ENCODE results near the gene SFMBT1.

SFMBT1 gene

DNA sequence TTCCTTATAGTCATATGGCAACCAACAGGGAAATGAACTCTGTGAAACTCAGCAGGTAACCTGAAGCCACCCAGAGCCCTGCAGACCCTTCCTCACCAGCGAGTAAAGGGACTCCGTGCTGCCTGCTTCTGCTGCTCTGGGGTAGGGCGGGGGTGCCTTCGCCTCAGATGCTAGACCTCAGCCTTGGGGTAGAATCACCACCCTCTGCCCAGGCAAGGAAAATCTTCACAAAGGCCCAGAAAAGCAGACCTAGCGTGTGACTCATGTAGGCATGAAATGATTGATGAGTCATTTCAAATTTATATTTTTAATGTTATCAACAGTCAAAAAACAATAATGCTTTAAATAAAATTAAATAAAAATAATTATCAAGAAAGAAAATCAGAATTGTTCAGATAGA is 155.1 kb downstream of the SFMBT1 start:
- Histone ChIP-seq H3K27me3 (ENCODE audit: control insufficient read depth in 1 of 2, insufficient read depth in 2 of 2, low read length in 2 of 2) (no peaks in the 10 kb centered on the region), H3K27ac (ENCODE audit: low read depth, low read length) (no peak overlapping the region), H3K36me3 (ENCODE audit: insufficient read depth, low read length) (peaks cover under 1% of the 10 kb centered on the region), H3K9me3 (ENCODE audit: low read length) (no peaks in the 10 kb centered on the region), H3K4me3 (ENCODE audit: low read depth in 1 of 2, low read length in 2 of 2) (no peak overlapping the region), H3K9ac (ENCODE audit: low read length) (no peak overlapping the region), H3K4me1 (ENCODE audit: insufficient read depth, low read length) (peaks cover 36% of the 10 kb centered on the region)

DNA sequence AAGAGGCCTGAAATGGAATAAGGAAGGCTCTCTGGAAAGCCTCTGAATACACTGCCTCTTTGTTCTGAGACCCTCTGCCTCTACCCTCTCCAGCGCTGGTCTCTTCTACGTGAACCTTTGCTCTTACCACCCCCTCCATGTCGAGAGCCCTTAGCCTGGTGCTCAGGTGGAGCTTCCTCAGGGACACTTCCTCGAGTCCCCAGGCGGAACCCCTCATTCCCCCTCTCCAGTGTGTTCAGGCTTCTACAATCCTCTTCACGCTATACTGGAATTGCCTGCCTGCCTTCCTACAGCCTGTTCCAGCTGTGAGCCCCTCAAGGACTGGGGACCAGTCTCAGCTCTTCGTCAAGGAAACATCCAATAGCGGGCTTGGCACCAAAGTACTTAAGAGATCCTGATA is 156.0 kb downstream of the SFMBT1 start:
- Histone ChIP-seq H3K36me3 (ENCODE audit: insufficient read depth, low read length) (peaks cover 6% of the 10 kb centered on the region), H3K9ac (ENCODE audit: low read length) (no peak overlapping the region), H3K4me1 (ENCODE audit: insufficient read depth, low read length) (peaks cover 31% of the 10 kb centered on the region), H3K9me3 (ENCODE audit: low read length) (no peaks in the 10 kb centered on the region), H3K4me3 (ENCODE audit: low read depth in 1 of 2, low read length in 2 of 2) (no peak overlapping the region), H3K27ac (ENCODE audit: low read depth, low read length) (no peak overlapping the region), H3K27me3 (ENCODE audit: control insufficient read depth in 1 of 2, insufficient read depth in 2 of 2, low read length in 2 of 2) (no peaks in the 10 kb centered on the region)

DNA sequence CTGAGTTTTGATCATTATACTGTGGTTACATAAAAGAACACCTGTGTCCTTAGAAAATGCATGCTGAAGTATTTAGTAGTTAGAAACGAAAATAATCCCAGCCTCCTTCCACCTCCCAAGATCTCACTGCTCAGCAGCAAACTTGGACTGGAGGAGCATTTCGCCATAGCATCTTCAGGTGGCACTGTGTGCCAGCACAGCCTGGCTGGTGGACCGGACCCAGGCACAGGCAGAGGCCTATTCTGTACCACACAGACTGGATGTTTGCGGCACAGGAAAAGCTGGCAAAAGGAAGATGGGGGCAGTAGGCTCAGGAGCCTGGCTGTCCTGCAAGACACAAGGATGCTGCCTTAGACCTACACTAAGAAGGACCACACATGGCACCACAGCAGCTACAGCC is 158.7 kb downstream of the SFMBT1 start:
- no peaks in the 10 kb centered on the region for H3K9me3 ChIP-seq (ENCODE audit: low read length)
- H3K27ac ChIP-seq (ENCODE audit: low read depth, low read length): no peak overlapping the region
- peaks cover 6% of the 10 kb centered on the region for H3K36me3 ChIP-seq (ENCODE audit: insufficient read depth, low read length)
- H3K27me3 ChIP-seq (ENCODE audit: control insufficient read depth in 1 of 2, insufficient read depth in 2 of 2, low read length in 2 of 2): no peaks in the 10 kb centered on the region
- H3K9ac ChIP-seq (ENCODE audit: low read length): no peak overlapping the region
- H3K4me3 ChIP-seq (ENCODE audit: low read depth in 1 of 2, low read length in 2 of 2): no peak overlapping the region
- peaks cover 11% of the 10 kb centered on the region for H3K4me1 ChIP-seq (ENCODE audit: insufficient read depth, low read length)

DNA sequence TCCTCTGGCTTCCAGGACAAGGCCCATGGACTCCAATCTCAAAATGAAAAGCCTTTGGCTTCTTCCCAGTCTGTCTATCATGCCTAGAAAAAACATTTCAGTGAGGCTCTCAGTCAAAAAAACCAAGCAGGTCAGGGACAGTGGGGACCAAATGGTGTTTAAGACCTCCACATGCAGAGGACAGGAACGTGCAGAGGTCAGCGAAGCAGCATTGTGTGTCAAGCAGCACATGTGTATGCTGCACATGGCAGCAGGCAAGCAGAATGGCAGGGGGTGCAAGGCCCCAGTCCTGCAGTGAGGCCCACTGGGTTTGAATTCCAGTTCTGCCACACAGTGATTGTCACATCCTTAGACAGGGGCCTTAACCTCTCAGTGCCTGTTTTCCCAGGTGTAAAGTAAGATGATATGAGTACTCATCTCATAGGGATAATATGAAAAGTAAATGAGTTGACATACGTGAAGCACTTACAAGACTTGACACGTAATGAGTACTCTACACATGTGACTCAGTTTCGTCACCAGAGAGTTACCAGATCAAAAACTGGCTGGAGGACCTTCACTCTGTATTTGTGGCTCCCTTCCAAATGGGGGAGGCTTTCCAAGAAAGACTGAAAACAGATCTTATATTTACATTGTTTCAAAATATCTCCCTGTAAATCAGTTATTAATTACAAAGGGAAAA is 159.7 kb downstream of the SFMBT1 start:
- H3K9ac ChIP-seq (ENCODE audit: low read length): no peak overlapping the region
- H3K27ac ChIP-seq (ENCODE audit: low read depth, low read length): no peak overlapping the region
- no peaks in the 10 kb centered on the region for H3K9me3 ChIP-seq (ENCODE audit: low read length)
- H3K27me3 ChIP-seq (ENCODE audit: control insufficient read depth in 1 of 2, insufficient read depth in 2 of 2, low read length in 2 of 2): no peaks in the 10 kb centered on the region
- H3K4me3 ChIP-seq (ENCODE audit: low read depth in 1 of 2, low read length in 2 of 2): no peak overlapping the region
- peaks cover 5% of the 10 kb centered on the region for H3K4me1 ChIP-seq (ENCODE audit: insufficient read depth, low read length)
- peaks cover 6% of the 10 kb centered on the region for H3K36me3 ChIP-seq (ENCODE audit: insufficient read depth, low read length)

DNA sequence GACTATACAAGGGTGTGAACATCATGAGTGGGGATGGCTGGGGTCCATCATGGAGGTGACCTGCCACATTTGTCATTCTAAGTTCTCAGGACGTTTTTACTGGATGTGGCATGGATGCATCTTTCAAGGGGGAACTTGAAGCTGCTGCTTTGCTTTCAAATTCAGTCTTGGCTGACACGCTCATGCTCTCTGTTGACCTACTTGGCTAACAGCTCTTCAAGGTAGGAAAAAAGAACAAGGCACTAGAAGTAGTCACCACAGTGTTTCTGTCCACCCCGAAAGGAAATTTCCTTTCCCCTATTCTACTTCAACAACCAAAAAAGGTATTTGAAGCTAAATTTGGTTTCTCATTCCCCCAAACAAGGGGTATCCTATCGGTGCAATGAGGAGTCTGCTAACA is 163.5 kb downstream of the SFMBT1 start:
- Histone ChIP-seq H3K27me3 (ENCODE audit: control insufficient read depth in 1 of 2, insufficient read depth in 2 of 2, low read length in 2 of 2) (no peaks in the 10 kb centered on the region), H3K9me3 (ENCODE audit: low read length) (no peaks in the 10 kb centered on the region), H3K9ac (ENCODE audit: low read length) (no peak overlapping the region), H3K36me3 (ENCODE audit: insufficient read depth, low read length) (peaks cover 10% of the 10 kb centered on the region), H3K27ac (ENCODE audit: low read depth, low read length) (no peak overlapping the region), H3K4me3 (ENCODE audit: low read depth in 1 of 2, low read length in 2 of 2) (no peak overlapping the region), H3K4me1 (ENCODE audit: insufficient read depth, low read length) (peaks cover 5% of the 10 kb centered on the region)

DNA sequence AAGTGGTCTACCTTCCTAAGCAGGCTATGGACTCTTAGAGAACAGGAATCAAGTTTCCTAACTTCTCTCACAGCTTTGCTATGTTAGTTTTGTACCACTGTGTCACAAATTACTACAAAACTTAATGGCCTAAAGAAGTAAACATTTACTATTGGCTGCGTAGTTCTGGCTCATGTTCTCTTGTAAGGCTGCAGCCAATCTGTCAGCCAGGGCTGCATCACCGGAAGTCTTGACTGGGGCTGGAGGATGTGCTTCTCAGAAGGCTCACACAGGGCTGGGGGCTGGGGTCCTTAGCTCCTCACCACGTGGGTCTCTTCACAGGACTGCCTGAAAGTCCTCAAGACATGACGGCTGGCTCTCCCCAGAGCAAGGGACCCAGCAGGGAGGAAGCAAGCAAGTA is 164.0 kb downstream of the SFMBT1 start:
- no peak overlapping the region for H3K4me3 ChIP-seq (ENCODE audit: low read depth in 1 of 2, low read length in 2 of 2)
- H3K27ac ChIP-seq (ENCODE audit: low read depth, low read length): no peak overlapping the region
- H3K4me1 ChIP-seq (ENCODE audit: insufficient read depth, low read length): peaks cover 5% of the 10 kb centered on the region
- H3K27me3 ChIP-seq (ENCODE audit: control insufficient read depth in 1 of 2, insufficient read depth in 2 of 2, low read length in 2 of 2): no peaks in the 10 kb centered on the region
- no peak overlapping the region for H3K9ac ChIP-seq (ENCODE audit: low read length)
- H3K9me3 ChIP-seq (ENCODE audit: low read length): no peaks in the 10 kb centered on the region
- H3K36me3 ChIP-seq (ENCODE audit: insufficient read depth, low read length): peaks cover 10% of the 10 kb centered on the region

DNA sequence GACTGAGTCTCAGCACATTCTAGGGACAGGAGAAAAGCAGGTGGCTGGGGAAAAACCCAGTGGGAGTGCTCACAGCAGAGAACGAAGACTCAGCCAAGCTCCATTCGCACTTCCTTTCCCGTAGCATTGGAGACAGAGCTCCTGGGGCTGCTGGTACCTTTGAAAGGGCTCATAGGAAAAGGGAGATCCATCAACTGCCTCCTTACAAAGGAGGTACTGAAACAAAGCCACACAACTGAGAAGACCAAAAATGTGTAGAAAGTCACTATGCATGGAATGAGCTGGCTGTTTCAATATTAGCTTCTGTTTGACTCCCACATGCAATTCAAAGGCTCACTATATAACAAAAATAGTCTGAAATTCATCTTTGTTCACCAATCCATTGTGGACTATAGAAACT is 165.4 kb downstream of the SFMBT1 start:
- Histone ChIP-seq H3K4me3 (ENCODE audit: low read depth in 1 of 2, low read length in 2 of 2) (no peak overlapping the region), H3K9ac (ENCODE audit: low read length) (no peak overlapping the region), H3K9me3 (ENCODE audit: low read length) (no peaks in the 10 kb centered on the region), H3K27me3 (ENCODE audit: control insufficient read depth in 1 of 2, insufficient read depth in 2 of 2, low read length in 2 of 2) (no peaks in the 10 kb centered on the region), H3K27ac (ENCODE audit: low read depth, low read length) (no peak overlapping the region), H3K4me1 (ENCODE audit: insufficient read depth, low read length) (peaks cover 5% of the 10 kb centered on the region), H3K36me3 (ENCODE audit: insufficient read depth, low read length) (peaks cover 6% of the 10 kb centered on the region)

DNA sequence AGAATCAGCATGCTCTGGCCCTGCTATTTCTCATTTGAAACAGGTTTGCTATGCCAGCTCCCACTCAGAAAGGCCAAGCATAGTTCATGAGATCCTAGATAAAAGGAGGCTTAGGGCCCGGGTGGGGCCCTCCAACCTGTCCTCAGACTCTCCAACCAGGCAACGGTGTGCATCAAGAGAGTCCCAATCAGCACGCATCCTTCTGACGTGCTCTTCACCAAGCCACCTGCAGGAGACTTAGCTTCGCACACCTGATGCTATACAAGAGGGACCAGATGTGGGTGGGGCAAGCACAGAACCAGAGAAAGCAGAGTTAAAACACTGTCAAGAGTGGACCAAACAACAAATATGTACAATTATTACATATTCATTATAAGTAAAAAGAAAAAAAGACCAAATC is 165.8 kb downstream of the SFMBT1 start:
- Histone ChIP-seq H3K4me3 (ENCODE audit: low read depth in 1 of 2, low read length in 2 of 2) (no peak overlapping the region), H3K4me1 (ENCODE audit: insufficient read depth, low read length) (peaks cover 5% of the 10 kb centered on the region), H3K36me3 (ENCODE audit: insufficient read depth, low read length) (peaks cover 4% of the 10 kb centered on the region), H3K27ac (ENCODE audit: low read depth, low read length) (no peak overlapping the region), H3K27me3 (ENCODE audit: control insufficient read depth in 1 of 2, insufficient read depth in 2 of 2, low read length in 2 of 2) (no peaks in the 10 kb centered on the region), H3K9me3 (ENCODE audit: low read length) (no peaks in the 10 kb centered on the region), H3K9ac (ENCODE audit: low read length) (no peak overlapping the region)

DNA sequence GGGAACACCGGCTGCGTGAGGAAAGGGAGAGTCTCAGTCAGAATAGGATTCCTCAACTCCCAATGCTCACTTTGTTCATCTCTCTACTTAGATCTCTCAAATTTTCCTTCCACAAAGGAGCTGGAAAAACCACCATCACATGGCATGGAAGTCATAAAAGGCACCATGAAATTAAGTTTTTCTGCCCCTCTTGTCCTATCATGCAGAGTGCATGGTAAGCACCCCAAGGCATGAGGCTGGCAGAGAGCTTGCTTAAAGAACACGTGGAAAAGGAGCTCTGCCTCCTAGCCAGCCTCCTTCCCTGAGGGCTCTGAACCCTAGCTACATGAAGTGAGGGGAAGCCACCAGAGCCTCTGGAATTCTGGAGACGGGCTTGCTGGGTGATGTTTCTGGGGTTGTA is 166.3 kb downstream of the SFMBT1 start:
- Histone ChIP-seq H3K9ac (ENCODE audit: low read length) (no peak overlapping the region), H3K27me3 (ENCODE audit: control insufficient read depth in 1 of 2, insufficient read depth in 2 of 2, low read length in 2 of 2) (no peaks in the 10 kb centered on the region), H3K9me3 (ENCODE audit: low read length) (no peaks in the 10 kb centered on the region)

DNA sequence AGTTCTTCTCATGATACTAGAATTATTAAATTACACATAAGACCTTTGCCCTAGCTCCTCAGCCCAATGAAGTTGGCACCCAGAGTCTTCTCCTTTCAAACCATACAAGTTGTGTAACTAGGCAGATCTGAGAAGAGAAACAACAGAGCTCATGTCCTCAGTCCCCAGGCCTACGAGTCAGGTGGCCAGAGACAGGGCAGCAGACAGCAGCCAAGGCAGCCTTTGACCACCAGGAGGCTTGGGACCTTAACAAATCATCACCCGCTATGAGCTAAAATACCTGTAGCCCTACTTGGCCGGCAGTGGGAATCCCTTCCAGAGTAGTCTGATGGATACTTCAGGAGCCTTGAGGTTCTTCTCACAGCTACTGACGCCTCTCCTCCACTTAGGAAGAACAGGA is 166.8 kb downstream of the SFMBT1 start:
- H3K9ac ChIP-seq (ENCODE audit: low read length): no peak overlapping the region
- peaks cover 5% of the 10 kb centered on the region for H3K4me1 ChIP-seq (ENCODE audit: insufficient read depth, low read length)
- no peak overlapping the region for H3K27ac ChIP-seq (ENCODE audit: low read depth, low read length)
- no peaks in the 10 kb centered on the region for H3K27me3 ChIP-seq (ENCODE audit: control insufficient read depth in 1 of 2, insufficient read depth in 2 of 2, low read length in 2 of 2)
- no peak overlapping the region for H3K4me3 ChIP-seq (ENCODE audit: low read depth in 1 of 2, low read length in 2 of 2)
- H3K36me3 ChIP-seq (ENCODE audit: insufficient read depth, low read length): peaks cover 4% of the 10 kb centered on the region
- no peaks in the 10 kb centered on the region for H3K9me3 ChIP-seq (ENCODE audit: low read length)

More for the DNA sequence above, 166.3 kb downstream of the SFMBT1 start:
- H3K36me3 ChIP-seq (ENCODE audit: insufficient read depth, low read length): peaks cover 4% of the 10 kb centered on the region
- peaks cover 5% of the 10 kb centered on the region for H3K4me1 ChIP-seq (ENCODE audit: insufficient read depth, low read length)
- no peak overlapping the region for H3K4me3 ChIP-seq (ENCODE audit: low read depth in 1 of 2, low read length in 2 of 2)
- no peak overlapping the region for H3K27ac ChIP-seq (ENCODE audit: low read depth, low read length)

DNA sequence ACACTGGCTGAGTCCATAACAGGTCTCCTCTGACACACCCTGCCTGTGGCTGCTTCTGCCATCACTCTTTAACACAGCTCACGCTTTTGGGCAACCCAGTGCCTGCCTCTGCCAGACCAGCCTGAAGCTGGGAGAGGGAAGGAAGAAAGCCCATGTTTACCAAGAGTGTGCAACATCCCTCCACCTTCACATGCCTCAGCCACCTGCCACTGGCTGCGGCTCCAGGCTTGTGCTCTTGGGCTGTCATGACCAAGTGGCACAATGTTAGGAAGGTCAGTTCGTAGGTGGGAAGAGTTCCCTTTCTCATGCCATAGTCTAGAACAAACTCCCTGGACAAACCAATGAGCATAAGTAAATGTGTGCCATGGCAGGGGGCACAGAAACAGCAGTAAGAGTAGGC is 168.8 kb downstream of the SFMBT1 start:
- Histone ChIP-seq H3K4me1 (ENCODE audit: insufficient read depth, low read length) (peaks cover 2% of the 10 kb centered on the region), H3K4me3 (ENCODE audit: low read depth in 1 of 2, low read length in 2 of 2) (no peak overlapping the region), H3K9ac (ENCODE audit: low read length) (no peak overlapping the region), H3K36me3 (ENCODE audit: insufficient read depth, low read length) (peaks cover 4% of the 10 kb centered on the region), H3K27me3 (ENCODE audit: control insufficient read depth in 1 of 2, insufficient read depth in 2 of 2, low read length in 2 of 2) (no peaks in the 10 kb centered on the region), H3K9me3 (ENCODE audit: low read length) (no peaks in the 10 kb centered on the region), H3K27ac (ENCODE audit: low read depth, low read length) (no peak overlapping the region)

DNA sequence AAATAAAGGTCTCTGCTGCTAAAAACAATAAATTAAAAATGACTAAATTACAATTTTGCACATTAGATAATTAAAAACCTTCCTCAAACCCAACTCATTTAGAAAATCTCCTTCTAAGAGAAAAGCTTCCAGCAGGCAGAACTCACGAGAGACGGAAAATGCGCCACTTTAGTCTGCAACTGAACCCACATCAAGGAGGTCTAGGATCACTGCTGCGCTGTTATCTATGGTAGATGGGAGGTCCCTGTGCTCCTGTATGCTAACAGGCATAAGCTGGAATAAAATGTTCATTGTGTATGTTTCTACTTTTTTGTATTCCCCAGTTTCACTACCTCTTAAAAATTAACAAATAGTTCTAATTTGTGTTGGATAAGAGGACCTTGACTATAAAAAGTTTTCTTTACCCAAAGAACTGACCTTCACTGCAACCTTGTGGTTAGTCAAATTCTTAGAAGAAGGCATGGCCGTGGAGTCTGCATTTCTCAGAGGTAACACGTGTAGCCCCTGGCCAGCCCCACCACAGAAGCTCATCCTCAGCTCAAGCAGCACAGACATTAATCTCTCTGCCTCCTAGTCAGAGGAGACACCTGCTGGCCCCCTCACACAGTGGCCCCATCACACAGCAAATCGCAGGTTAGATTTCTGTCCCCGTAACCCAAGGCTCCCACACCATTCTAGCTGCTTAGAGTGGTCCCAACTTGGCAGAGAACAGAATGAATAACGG is 170.8 kb downstream of the SFMBT1 start:
- Histone ChIP-seq H3K27ac (ENCODE audit: low read depth, low read length) (no peak overlapping the region), H3K4me1 (ENCODE audit: insufficient read depth, low read length) (no peaks in the 10 kb centered on the region), H3K9me3 (ENCODE audit: low read length) (no peaks in the 10 kb centered on the region), H3K4me3 (ENCODE audit: low read depth in 1 of 2, low read length in 2 of 2) (no peak overlapping the region), H3K27me3 (ENCODE audit: control insufficient read depth in 1 of 2, insufficient read depth in 2 of 2, low read length in 2 of 2) (no peaks in the 10 kb centered on the region), H3K36me3 (ENCODE audit: insufficient read depth, low read length) (peaks cover 2% of the 10 kb centered on the region), H3K9ac (ENCODE audit: low read length) (no peak overlapping the region)

All from muscle layer of colon (tissue), 2 donors.